ENCODE measurements around the gene VILL.
"Not testable (repeated sequence)": the region's sequence is repeated elsewhere in the genome, so short reads cannot be mapped to it uniquely, and the experiment has no call there.

The VILL gene

DNA sequence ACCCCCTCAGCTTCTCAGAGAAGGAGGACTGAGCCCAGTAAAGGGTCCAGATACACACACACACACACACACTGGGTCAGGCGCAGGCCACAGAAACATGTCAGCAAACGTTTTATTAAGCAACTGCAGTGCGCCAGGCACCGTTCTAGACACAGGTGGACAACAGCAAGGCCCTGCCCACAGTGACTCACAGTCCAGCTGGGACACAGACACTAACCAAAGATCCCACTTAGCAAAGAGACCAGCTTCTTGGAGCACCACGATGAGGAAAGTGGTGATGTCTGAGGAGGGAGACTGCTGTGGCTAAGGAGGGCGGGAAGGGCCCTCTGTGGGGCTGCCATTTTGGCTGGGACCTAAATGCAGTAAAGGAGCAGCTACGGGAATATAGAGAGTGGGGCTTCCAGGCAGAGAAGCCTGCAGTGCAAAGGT is 2.8 kb upstream of the VILL start:
- POLR2A ChIA-PET, result interaction anchor here (0.5 kb wide), 1 partner anchor 1435 kb away, joined by 4 read pairs; no protein-coding TSS in a partner anchor
- DNase-seq (ENCODE audit: extremely low spot score), result no peak
- TF ChIP-seq CTCF (IDR thresholded peaks at IDR 0.05; ENCODE audit: control extremely low read depth, extremely low read depth, low read depth, missing control alignments), result no peak
- CTCF ChIA-PET, result interaction anchor here (1.7 to 1.9 kb wide), 2 partner anchors 9 to 13 kb away, joined by 10 to 11 read pairs; no protein-coding TSS in a partner anchor

DNA sequence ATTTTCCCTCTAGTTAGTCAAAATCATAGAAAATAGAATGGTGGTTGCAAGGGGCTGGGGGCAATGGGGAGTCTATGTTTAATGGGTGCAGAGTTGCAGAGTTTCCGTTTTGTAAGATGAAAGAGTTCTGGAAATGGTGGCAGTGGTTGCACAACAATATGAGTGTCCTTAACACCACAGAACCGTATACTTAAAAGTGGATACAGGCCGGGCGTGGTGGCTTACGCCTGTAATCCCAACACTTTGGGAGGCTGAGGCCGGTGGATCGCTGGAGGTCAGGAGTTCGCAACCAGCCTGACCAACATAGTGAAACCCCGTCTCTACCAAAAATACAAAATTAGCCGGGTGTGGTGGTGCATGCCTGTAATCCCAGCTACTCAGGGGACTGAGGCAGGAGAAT is 2.2 kb upstream of the VILL start:
- POLR2A ChIA-PET; DNase-seq (ENCODE audit: extremely low spot score): not testable (repeated sequence)
- CTCF ChIA-PET, result interaction anchor here (1.7 to 1.9 kb wide), 2 partner anchors 9 to 14 kb away, joined by 10 to 11 read pairs; no protein-coding TSS in a partner anchor

- CTCF ChIA-PET, result interaction anchor here (1.5 to 1.9 kb wide), 2 partner anchors 14 to 505 kb away, joined by 3 to 10 read pairs; no protein-coding TSS in a partner anchor
- POLR2A ChIA-PET, result no interaction called here
- TF ChIP-seq CTCF (IDR thresholded peaks at IDR 0.05; ENCODE audit: control extremely low read depth, extremely low read depth, low read depth, missing control alignments), result no peak
- DNase-seq (ENCODE audit: extremely low spot score), result no peak
Measured at GRCh38 chr3:37988931-37989525, 1.6 kb upstream of the VILL start.

GRCh38 chr3:37989821-37990480 is 635 bp upstream of the VILL start:
- CTCF ChIA-PET, result interaction anchor here (1.0 to 1.5 kb wide), 4 partner anchors 16 to 504 kb away, joined by 3 to 4 read pairs (median 4); no protein-coding TSS in a partner anchor
- TF ChIP-seq CTCF (IDR thresholded peaks at IDR 0.05; ENCODE audit: control extremely low read depth, extremely low read depth, low read depth, missing control alignments), result no peak
- no peak for DNase-seq (ENCODE audit: extremely low spot score)
- POLR2A ChIA-PET, result interaction anchor here (0.6 kb wide), 1 partner anchor 715 kb away, joined by 7 read pairs; no protein-coding TSS in a partner anchor

GRCh38 chr3:37991109-37991508 is 523 bp downstream of the VILL start:
- ChIA-PET POLR2A (no interaction called here), CTCF (interaction anchor here (1.1 kb wide), 1 partner anchor 135 kb away, joined by 4 read pairs; no protein-coding TSS in a partner anchor)
- no peak for DNase-seq (ENCODE audit: extremely low spot score)
- no peak for TF ChIP-seq CTCF (IDR thresholded peaks at IDR 0.05; ENCODE audit: control extremely low read depth, extremely low read depth, low read depth, missing control alignments)

GRCh38 chr3:37991823-37992222 is 1.2 kb downstream of the VILL start:
- ChIA-PET POLR2A (no interaction called here), CTCF (interaction anchor here (1.4 to 1.5 kb wide), 2 partner anchors 12 to 17 kb away, joined by 3 to 4 read pairs; no protein-coding TSS in a partner anchor)
- TF ChIP-seq CTCF (IDR thresholded peaks at IDR 0.05; ENCODE audit: control extremely low read depth, extremely low read depth, low read depth, missing control alignments), result no peak
- DNase-seq (ENCODE audit: extremely low spot score), result no peak
